K562 (cell line): ENCODE measurements around the gene GRIK5. TPM values are rescaled to one million over a fixed set of nuclear protein-coding genes. Genes with fewer than 3 reads are reported as not detected.

Experiments used
- ATAC-seq: fragments of 200-7000 bp; cut with Tn5 transposase; 3 replicates; pipeline ENCODE4 v1.9.1; 2020; ENCODE audit warnings: moderate library complexity
- BruUV-seq: library from RNA; stranded (reverse); fragments of 400-500 nt; replicated peaks from 2 replicates; lab custom pipeline; 2021; lab: Mats Ljungman, UMichigan
- CTCF ChIA-PET: fragments of 300-600 bp; formaldehyde crosslinking; extraction: SDS; loops from one replicate; lab custom pipeline; 2021; ENCODE audit warnings: low intra/inter-chr PET ratio; lab: Yijun Ruan, JAX
- POLR2A ChIA-PET: fragments of 300-600, 350-650 bp; sonication (Branson Sonifier 250); formaldehyde crosslinking; extraction: SDS; loops from one replicate; lab custom pipeline; 2021; ENCODE audit warnings: antibody characterized with exemption, inconsistent platforms; lab: Yijun Ruan, JAX
- DNase-seq, 4 experiments: peaks; one replicate each; pipeline versions ENCODE4 v3.0.0 to v3.0.0-alpha.2; 2011 to 2018; ENCODE audit warnings: low spot score in 3 of 4, mixed read lengths in 3 of 4; ENCODE audit errors: extremely low read depth in 1 of 4
- FAIRE-seq: peaks from 2 replicates; lab custom pipeline; 2011; peaks lifted over from hg19 to GRCh38; lab: Jason Lieb, UNC
- H2AFZ ChIP-seq: 2 replicates; pipeline ENCODE4 v1.6.0; 2011; ENCODE audit warnings: low read depth, low read length, control low read depth, inconsistent platforms
- H3K27ac ChIP-seq: fragments of 200-600 bp; 3 replicates; pipeline ENCODE4 v1.8.0; 2011; ENCODE audit warnings: low read depth, mild to moderate bottlenecking, control low read depth, inconsistent platforms, low read length, moderate library complexity, mixed read lengths; ENCODE audit errors: extremely low read depth
- H3K27me3 ChIP-seq, 2 experiments: fragments of 300-600 bp in 1 of 2; 2 replicates in 1 of 2; 3 replicates in 1 of 2; pipeline versions ENCODE4 v1.6.0 to v1.8.0; 2011; ENCODE audit warnings: inconsistent platforms in 2 of 2, low read length in 2 of 2, mild to moderate bottlenecking in 1 of 2, mixed read lengths in 1 of 2, moderate library complexity in 1 of 2; ENCODE audit not compliant: control insufficient read depth in 2 of 2, insufficient read depth in 2 of 2
- H3K36me3 ChIP-seq: fragments of 300-600 bp; 3 replicates; pipeline ENCODE4 v1.8.0; 2011; ENCODE audit warnings: mild to moderate bottlenecking, low read length, inconsistent platforms; ENCODE audit not compliant: control insufficient read depth, insufficient read depth
- H3K4me1 ChIP-seq, 2 experiments: fragments of 200-600 bp in 1 of 2; replicated peaks in 1 of 2; 2 replicates in 1 of 2; 3 replicates in 1 of 2; pipeline versions ENCODE4 v1.5.1 to v1.8.0; 2011; ENCODE audit warnings: inconsistent platforms in 2 of 2, low read length in 2 of 2, mild to moderate bottlenecking in 1 of 2, mixed read lengths in 1 of 2, moderate library complexity in 1 of 2; ENCODE audit not compliant: control insufficient read depth in 2 of 2, insufficient read depth in 2 of 2
- H3K4me2 ChIP-seq: 2 replicates; pipeline ENCODE4 v1.6.1; 2011; ENCODE audit warnings: low read length, control low read depth, inconsistent platforms, mixed read lengths; ENCODE audit not compliant: insufficient read depth
- H3K4me3 ChIP-seq: fragments of 200-600 bp; sonication (generic), shearing (Covaris generic); 2 replicates; pipeline ENCODE4 v1.5.1; 2016; ENCODE audit warnings: control low read depth, inconsistent platforms
- H3K79me2 ChIP-seq: fragments of 200-600 bp; 3 replicates; pipeline ENCODE4 v1.8.0; 2011; ENCODE audit warnings: low read length, inconsistent platforms; ENCODE audit not compliant: control insufficient read depth, insufficient read depth
- H3K9ac ChIP-seq, 2 experiments: 2 replicates each; pipeline versions ENCODE4 v1.6.0 to v1.6.1; 2011; ENCODE audit warnings: low read depth in 2 of 2, low read length in 2 of 2, control low read depth in 1 of 2, inconsistent platforms in 1 of 2, mild to moderate bottlenecking in 1 of 2, mixed read lengths in 1 of 2; ENCODE audit not compliant: insufficient read depth in 1 of 2
- H3K9me1 ChIP-seq: one replicate; pipeline ENCODE4 v1.6.0; 2011; ENCODE audit warnings: inconsistent platforms, mild to moderate bottlenecking, low read length, moderate library complexity; ENCODE audit not compliant: control insufficient read depth, insufficient read depth
- H3K9me3 ChIP-seq: replicated peaks from 2 replicates; pipeline ENCODE4 v1.5.1; 2011; ENCODE audit warnings: low read depth, low read length, inconsistent platforms; ENCODE audit not compliant: control insufficient read depth, insufficient read depth
- H4K20me1 ChIP-seq: replicated peaks from 2 replicates; pipeline ENCODE4 v1.6.1; 2011; ENCODE audit warnings: low read length, inconsistent platforms, mixed read lengths; ENCODE audit not compliant: control insufficient read depth, insufficient read depth
- CCAR2 ChIP-seq: fragments of 200-400 bp; formaldehyde crosslinking; IDR thresholded peaks from 2 replicates; pipeline ENCODE4 v1.6.1; 2017; ENCODE audit warnings: mild to moderate bottlenecking, low read depth, low read length
- FOXA1 ChIP-seq: fragments of 450-650 bp; IDR thresholded peaks from 2 replicates; pipeline ENCODE4 v1.6.1; 2016; ENCODE audit warnings: mild to moderate bottlenecking, borderline replicate concordance
- KAT7 ChIP-seq: sonication (generic); formaldehyde crosslinking; IDR thresholded peaks from 2 replicates; pipeline ENCODE4 v1.8.0; 2022; ENCODE audit warnings: missing genetic modification reagents, mild to moderate bottlenecking, borderline replicate concordance
- KLF10 ChIP-seq: fragments of 250-450 bp; sonication (Bioruptor Pico); IDR thresholded peaks from 2 replicates; pipeline ENCODE4 v1.6.1; 2021; ENCODE audit warnings: matching md5 sums
- SMC3 ChIP-seq: conservative IDR thresholded peaks from 2 replicates; pipeline ENCODE4 v1.6.1; 2011; ENCODE audit warnings: low read depth, low read length, improper control_type of control experiment; ENCODE audit not compliant: insufficient read depth
- ZNF124 ChIP-seq: sonication (generic); formaldehyde crosslinking; IDR thresholded peaks from 2 replicates; pipeline ENCODE4 v1.8.1; 2022; ENCODE audit warnings: missing genetic modification reagents
- WGBS: fragments of 100-300 bp; shearing (Covaris generic); methylation state at CpG from one replicate; pipeline ENCODE4 v1.1.6; 2016; ENCODE audit warnings: low coverage, mixed read lengths; ENCODE audit not compliant: insufficient coverage; ENCODE audit errors: missing lambda C conversion rate; 5-methylcytosine and 5-hydroxymethylcytosine counted together
- in situ Hi-C: fragments of 300-500 bp; cut with MboI; formaldehyde crosslinking; loops from 4 replicates; pipeline ENCODE4 v1.15.0; 2018; ENCODE audit warnings: inconsistent platforms, mixed read lengths
- intact Hi-C: fragments of 100-400 bp; cut with micrococcal nuclease; formaldehyde crosslinking; loops from 2 replicates; pipeline ENCODE4 v1.14.2; 2022
- polyA plus RNA-seq, 8 experiments: library from polyadenylated mRNA; depleted of rRNA in 4 of 8; stranded (reverse) in 5 of 8; unstranded in 3 of 8; fragments of >200 nt; fragmentation: Nextera tagmentation in 2 of 8; fragmentation: Illumina TruSeq in 1 of 8; extraction: Ambion mirVana in 2 of 8; extraction: Trizol in 1 of 8; gene quantifications; 2 replicates each; pipeline versions ENCODE4 v1.2.1 to v1.2.3, GENCODE V29; 2011 to 2014; ENCODE audit warnings: inconsistent platforms in 1 of 8, missing spikeins in 1 of 8
- total RNA-seq, 7 experiments: library from RNA; depleted of rRNA in 6 of 7; stranded (reverse); fragments of >200 nt in 6 of 7; fragmentation: Illumina TruSeq in 2 of 7; extraction: Trizol in 2 of 7; gene quantifications; 2 replicates each; pipeline versions ENCODE4 v1.2.1 to v1.2.3, GENCODE V29; 2011 to 2021; ENCODE audit warnings: low replicate concordance in 1 of 7
- TF ChIP-seq, protein P1 (sequence below): fragments of 250-450 bp; sonication (Bioruptor Pico); IDR thresholded peaks from 2 replicates; pipeline ENCODE4 v1.4.0; 2020; ENCODE audit warnings: mild to moderate bottlenecking, moderate library complexity
- TF ChIP-seq, protein P2 (sequence below): sonication (generic); formaldehyde crosslinking; IDR thresholded peaks from 2 replicates; pipeline ENCODE4 v1.8.1; 2023; ENCODE audit warnings: missing genetic modification reagents, mild to moderate bottlenecking, borderline replicate concordance
- TF ChIP-seq, protein P3 (sequence below): fragments of 450-650 bp; IDR thresholded peaks from 2 replicates; pipeline ENCODE4 v1.6.1; 2018; ENCODE audit not compliant: partially characterized antibody

The GRIK5 gene
- total and polyA plus RNA-seq, 9 of the 15 experiments (the other 6 are each of a cell fraction or from before 2014, with no cell fraction given), result 0.04 to 0.55 (median 0.27) TPM; not detected in 2

DNA sequence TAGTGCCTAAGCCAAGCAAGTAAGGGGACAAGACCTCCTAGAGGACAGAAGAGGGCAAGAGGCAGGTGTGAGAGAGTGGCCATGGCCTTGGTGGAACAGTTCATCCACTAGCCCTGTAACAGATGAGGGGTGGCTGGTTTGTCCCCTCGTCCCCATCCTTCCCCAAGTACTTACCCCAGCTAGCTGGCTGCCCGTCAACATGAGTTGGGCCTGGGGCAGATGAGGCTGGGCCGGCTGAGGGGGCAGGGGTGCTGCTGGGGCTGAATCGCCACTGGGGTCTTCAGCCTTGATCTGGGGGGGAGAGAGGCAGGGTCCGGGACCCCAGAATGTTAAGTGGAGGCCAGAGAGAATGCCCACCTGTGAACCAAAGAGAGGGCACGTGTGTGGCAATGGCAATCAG lies 47.1 kb upstream of the GRIK5 start:
- H3K36me3 ChIP-seq, result no peaks in the 10 kb centered on the region
- H3K9ac ChIP-seq, result no peak overlapping the region
- no TSS peak for BruUV-seq
- H4K20me1 ChIP-seq, result peaks cover 13% of the 10 kb centered on the region; the same call in 1 of the 2 replicates
- H3K4me2 ChIP-seq, result no peak overlapping the region
- no peaks in the 10 kb centered on the region for H3K9me3 ChIP-seq
- intact Hi-C loops (no loop called here), in situ Hi-C loops (loop anchor here (25.0 kb wide), 1 partner anchor 420 kb away; the partner anchor contains the start of gene CEACAM1)
- no peaks in the 10 kb centered on the region; a peak in 1 of 5 replicates for H3K4me1 ChIP-seq
- no peaks in the 10 kb centered on the region for H3K79me2 ChIP-seq
- DNase-seq, result no peak
- no peak for ATAC-seq
- POLR2A ChIA-PET, result no interaction called here
- WGBS, result 0% methylated on average over 6 of the region's 6 CpGs
- no peak overlapping the region for H3K27ac ChIP-seq
- H3K27me3 ChIP-seq, result peaks cover 33 to 63% of the 10 kb centered on the region in 2 experiments
- H3K4me3 ChIP-seq, result no peak overlapping the region
- CTCF ChIA-PET, result no interaction called here
- no peak for FAIRE-seq
- no peaks in the 10 kb centered on the region for H3K9me1 ChIP-seq
- H2AFZ ChIP-seq, result no peak overlapping the region
- TF ChIP-seq ZNF124 (CRISPR knock-in tag), result no peak
- no peak for TF ChIP-seq CCAR2
- TF ChIP-seq KAT7 (CRISPR knock-in tag), result no peak
- TF ChIP-seq SMC3, result no peak
- TF ChIP-seq, protein P1, sequence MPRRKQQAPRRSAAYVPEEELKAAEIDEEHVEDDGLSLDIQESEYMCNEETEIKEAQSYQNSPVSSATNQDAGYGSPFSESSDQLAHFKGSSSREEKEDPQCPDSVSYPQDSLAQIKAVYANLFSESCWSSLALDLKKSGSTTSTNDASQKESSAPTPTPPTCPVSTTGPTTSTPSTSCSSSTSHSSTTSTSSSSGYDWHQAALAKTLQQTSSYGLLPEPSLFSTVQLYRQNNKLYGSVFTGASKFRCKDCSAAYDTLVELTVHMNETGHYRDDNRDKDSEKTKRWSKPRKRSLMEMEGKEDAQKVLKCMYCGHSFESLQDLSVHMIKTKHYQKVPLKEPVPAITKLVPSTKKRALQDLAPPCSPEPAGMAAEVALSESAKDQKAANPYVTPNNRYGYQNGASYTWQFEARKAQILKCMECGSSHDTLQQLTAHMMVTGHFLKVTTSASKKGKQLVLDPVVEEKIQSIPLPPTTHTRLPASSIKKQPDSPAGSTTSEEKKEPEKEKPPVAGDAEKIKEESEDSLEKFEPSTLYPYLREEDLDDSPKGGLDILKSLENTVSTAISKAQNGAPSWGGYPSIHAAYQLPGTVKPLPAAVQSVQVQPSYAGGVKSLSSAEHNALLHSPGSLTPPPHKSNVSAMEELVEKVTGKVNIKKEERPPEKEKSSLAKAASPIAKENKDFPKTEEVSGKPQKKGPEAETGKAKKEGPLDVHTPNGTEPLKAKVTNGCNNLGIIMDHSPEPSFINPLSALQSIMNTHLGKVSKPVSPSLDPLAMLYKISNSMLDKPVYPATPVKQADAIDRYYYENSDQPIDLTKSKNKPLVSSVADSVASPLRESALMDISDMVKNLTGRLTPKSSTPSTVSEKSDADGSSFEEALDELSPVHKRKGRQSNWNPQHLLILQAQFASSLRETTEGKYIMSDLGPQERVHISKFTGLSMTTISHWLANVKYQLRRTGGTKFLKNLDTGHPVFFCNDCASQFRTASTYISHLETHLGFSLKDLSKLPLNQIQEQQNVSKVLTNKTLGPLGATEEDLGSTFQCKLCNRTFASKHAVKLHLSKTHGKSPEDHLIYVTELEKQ (CRISPR knock-in tag), result no peak
- no peak for TF ChIP-seq KLF10 (CRISPR knock-in tag)
- TF ChIP-seq, protein P2, sequence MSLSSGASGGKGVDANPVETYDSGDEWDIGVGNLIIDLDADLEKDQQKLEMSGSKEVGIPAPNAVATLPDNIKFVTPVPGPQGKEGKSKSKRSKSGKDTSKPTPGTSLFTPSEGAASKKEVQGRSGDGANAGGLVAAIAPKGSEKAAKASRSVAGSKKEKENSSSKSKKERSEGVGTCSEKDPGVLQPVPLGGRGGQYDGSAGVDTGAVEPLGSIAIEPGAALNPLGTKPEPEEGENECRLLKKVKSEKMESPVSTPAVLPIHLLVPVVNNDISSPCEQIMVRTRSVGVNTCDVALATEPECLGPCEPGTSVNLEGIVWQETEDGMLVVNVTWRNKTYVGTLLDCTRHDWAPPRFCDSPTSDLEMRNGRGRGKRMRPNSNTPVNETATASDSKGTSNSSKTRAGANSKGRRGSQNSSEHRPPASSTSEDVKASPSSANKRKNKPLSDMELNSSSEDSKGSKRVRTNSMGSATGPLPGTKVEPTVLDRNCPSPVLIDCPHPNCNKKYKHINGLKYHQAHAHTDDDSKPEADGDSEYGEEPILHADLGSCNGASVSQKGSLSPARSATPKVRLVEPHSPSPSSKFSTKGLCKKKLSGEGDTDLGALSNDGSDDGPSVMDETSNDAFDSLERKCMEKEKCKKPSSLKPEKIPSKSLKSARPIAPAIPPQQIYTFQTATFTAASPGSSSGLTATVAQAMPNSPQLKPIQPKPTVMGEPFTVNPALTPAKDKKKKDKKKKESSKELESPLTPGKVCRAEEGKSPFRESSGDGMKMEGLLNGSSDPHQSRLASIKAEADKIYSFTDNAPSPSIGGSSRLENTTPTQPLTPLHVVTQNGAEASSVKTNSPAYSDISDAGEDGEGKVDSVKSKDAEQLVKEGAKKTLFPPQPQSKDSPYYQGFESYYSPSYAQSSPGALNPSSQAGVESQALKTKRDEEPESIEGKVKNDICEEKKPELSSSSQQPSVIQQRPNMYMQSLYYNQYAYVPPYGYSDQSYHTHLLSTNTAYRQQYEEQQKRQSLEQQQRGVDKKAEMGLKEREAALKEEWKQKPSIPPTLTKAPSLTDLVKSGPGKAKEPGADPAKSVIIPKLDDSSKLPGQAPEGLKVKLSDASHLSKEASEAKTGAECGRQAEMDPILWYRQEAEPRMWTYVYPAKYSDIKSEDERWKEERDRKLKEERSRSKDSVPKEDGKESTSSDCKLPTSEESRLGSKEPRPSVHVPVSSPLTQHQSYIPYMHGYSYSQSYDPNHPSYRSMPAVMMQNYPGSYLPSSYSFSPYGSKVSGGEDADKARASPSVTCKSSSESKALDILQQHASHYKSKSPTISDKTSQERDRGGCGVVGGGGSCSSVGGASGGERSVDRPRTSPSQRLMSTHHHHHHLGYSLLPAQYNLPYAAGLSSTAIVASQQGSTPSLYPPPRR (CRISPR knock-in tag), result no peak
- TF ChIP-seq FOXA1, result no peak
- TF ChIP-seq, protein P3, sequence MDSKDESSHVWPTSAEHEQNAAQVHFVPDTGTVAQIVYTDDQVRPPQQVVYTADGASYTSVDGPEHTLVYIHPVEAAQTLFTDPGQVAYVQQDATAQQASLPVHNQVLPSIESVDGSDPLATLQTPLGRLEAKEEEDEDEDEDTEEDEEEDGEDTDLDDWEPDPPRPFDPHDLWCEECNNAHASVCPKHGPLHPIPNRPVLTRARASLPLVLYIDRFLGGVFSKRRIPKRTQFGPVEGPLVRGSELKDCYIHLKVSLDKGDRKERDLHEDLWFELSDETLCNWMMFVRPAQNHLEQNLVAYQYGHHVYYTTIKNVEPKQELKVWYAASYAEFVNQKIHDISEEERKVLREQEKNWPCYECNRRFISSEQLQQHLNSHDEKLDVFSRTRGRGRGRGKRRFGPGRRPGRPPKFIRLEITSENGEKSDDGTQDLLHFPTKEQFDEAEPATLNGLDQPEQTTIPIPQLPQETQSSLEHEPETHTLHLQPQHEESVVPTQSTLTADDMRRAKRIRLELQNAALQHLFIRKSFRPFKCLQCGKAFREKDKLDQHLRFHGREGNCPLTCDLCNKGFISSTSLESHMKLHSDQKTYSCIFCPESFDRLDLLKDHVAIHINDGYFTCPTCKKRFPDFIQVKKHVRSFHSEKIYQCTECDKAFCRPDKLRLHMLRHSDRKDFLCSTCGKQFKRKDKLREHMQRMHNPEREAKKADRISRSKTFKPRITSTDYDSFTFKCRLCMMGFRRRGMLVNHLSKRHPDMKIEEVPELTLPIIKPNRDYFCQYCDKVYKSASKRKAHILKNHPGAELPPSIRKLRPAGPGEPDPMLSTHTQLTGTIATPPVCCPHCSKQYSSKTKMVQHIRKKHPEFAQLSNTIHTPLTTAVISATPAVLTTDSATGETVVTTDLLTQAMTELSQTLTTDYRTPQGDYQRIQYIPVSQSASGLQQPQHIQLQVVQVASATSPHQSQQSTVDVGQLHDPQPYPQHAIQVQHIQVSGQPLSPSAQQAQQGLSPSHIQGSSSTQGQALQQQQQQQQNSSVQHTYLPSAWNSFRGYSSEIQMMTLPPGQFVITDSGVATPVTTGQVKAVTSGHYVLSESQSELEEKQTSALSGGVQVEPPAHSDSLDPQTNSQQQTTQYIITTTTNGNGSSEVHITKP, result no peak
